GM19240 (cell line): ENCODE results near the gene ACER2.
A peak's percentile ranks its signal among the peaks of the same experiment; 100 is the strongest.
"Not testable (repeated sequence)": the region's sequence is repeated elsewhere in the genome, so short reads cannot be mapped to it uniquely, and the experiment has no call there.

Experiments used
- DNase-seq: peaks from one replicate; pipeline ENCODE4 v3.0.0; 2011; ENCODE audit warnings: low spot score; ENCODE audit not compliant: insufficient read length

The ACER2 gene

GRCh38 chr9:19408693-19409400 is at the start of gene ACER2:
Gene ACER2 (plus strand): TSS chr9:19409009. CDS start chr9:19409085, 76 bp downstream.
- DNase-seq, result peak; percentile 72

GRCh38 chr9:19369107-19369506 is 39.7 kb upstream of the ACER2 start:
- DNase-seq, result no peak

DNA sequence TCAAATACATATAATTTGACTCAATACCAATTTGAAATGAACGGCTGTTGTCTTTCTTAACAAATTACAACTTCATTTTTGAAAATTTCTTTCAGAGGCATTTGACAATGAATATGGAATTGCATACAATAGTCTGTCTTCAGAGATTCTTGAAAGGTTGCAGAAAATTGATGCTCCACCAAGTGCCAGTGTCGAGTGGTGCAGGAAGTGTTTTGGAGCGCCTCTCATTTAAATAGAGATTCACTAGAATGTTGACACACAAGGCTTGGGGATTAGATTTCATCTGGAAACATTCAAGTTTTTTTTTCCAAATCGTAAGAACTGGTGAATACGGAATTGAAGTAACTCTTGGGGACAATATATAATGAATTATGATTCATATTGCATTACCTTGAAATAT is 36.9 kb upstream of the ACER2 start:
- DNase-seq, result no peak

DNA sequence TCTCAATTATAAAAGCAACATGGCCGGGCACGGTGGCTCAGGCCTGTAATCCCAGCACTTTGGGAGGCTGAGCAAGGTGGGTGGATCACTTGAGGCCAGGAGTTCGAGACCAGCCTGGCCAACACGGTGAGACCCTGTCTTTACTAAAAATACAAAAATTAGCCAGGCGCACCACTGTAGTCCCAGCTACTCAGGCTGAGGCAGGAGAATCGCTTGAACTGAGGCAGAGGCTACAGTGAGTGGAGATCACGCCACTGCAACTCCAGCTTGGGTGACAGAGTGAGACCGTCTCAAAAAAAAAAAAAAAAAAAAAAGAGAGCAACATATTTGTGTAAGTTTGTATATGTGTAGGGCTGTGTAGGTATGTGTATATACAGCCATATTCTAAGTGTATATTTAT is 36.2 kb upstream of the ACER2 start:
- DNase-seq, result no peak

DNA sequence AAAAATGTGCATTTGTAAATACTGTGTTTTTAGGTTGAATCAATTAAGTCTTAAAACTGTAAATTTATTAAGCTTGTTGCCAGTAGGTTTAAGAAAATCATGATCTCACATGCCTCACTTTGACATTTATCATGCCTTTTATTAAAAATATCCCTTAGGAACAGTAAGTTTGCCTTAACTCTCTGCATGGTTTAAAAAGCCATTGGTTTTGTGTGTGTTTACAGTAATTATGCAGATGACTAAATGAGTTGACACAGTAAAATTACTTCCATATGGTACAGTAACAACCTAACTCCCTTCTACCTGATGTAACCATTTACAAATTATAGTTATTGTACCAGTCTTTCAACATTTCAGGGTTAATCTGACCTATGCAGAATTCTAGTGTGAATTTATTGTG is 35.3 kb upstream of the ACER2 start:
- no peak for DNase-seq

DNA sequence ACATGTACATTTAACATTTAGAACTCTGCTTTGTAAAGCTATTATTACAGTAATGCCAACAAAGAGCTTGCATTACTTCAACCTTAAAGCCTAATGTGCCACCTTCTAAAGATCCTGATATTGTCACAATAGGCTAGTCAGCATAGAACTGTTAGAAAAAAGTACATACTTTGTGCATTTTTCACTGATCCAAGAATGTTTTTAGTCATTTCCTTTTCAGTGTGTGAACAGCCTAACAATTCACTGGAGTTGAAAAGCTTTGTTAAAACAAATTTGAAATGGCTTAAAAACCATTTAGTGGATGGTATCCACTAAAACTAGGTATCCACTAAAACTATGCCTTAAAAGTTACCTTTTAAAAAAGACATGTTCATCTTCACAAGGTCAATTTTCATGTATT is 33.3 kb upstream of the ACER2 start:
- DNase-seq, result no peak

GRCh38 chr9:19376931-19377330 is 31.9 kb upstream of the ACER2 start:
- DNase-seq, result no peak

GRCh38 chr9:19378164-19378563 is 30.6 kb upstream of the ACER2 start:
- no peak for DNase-seq

- DNase-seq, result no peak
Measured at GRCh38 chr9:19378647-19379046, 30.2 kb upstream of the ACER2 start.

DNA sequence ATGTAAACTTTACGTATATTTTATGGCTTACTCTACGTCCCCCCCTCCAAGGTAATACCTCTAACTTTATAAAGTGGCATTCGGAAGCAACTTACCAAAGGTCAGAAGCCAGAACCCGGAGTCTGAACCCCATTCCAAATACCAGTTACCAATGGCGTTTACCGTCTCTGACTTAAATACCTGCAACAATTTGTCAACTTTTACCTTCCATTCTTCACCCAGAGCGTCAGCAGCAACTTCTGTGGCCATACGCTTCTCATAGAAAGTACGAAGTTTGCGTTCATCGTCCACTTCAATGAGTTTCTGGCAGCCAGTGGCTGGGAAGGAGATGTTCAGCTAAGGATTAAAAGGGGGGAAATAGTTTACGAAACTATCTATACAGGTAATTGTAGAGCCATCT is 29.5 kb upstream of the ACER2 start:
- no peak for DNase-seq

DNA sequence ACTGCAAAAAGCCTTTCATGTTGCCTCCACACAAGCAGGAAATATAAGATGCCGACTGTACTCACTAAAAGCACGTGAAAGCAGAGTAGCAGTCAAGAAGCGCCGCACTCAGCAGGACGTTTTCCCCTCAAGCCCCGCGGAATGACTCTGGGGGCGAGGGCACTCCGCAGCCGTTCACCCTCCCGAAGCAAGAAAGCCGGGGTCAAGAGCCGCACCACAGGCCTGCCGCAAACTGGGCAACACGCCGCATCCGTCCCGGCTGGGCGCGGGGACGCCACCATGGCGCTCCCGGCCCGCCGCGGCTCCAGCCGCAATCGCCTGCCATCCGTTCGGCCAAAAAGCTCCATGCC is 29.1 kb upstream of the ACER2 start:
- no peak for DNase-seq

GRCh38 chr9:19380826-19381075 is 28.1 kb upstream of the ACER2 start:
- DNase-seq, result no peak

GRCh38 chr9:19381656-19382055 is 27.2 kb upstream of the ACER2 start:
- no peak for DNase-seq

GRCh38 chr9:19385212-19385611 is 23.6 kb upstream of the ACER2 start:
- DNase-seq, result not testable (repeated sequence)

- no peak for DNase-seq
Measured at GRCh38 chr9:19385786-19386501, 22.9 kb upstream of the ACER2 start.

DNA sequence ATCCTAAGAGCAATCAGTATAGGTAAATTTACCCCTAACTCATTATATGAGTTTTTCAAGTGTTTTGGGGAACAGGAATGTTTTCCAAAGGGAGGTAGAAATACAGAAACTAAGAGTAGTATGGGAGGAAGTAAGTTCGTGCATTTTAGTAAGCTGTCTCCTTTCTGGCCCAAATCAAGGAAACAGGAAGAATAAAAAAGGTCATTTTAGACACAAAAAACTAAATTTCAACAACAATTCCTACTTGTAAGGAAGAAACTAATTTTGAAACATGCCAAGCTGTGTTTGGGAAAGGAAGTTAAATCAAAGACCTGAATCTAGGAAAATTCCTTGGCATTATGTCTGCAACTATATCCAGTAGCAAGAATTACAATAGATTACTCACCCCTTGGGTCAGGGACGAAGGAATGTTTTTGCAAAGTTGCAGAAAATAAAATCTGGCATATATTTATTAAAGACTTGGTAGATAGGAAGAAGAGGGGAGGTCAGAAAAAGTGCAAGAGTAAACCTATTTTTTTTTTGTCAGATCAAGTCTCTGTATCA is 22.2 kb upstream of the ACER2 start:
- no peak for DNase-seq

DNA sequence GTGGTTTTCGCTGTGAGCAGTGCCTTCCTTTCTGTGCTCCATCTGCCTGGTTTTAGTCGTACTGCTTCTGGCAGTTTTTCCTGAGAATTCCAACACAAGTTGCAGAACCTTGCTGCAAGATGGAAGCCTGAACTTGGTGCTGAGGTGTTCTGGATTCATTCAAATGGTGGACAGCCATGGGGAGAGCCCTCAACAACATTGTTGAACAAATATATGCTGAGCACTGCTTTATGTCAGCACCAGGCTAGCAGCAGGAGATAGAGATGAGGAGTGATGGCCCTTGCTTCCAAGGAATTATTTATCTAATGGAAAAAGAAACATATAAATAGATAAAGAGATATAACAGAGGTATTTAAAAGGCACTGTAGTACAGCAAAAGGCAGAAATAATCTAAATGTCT is 21.5 kb upstream of the ACER2 start:
- no peak for DNase-seq

DNA sequence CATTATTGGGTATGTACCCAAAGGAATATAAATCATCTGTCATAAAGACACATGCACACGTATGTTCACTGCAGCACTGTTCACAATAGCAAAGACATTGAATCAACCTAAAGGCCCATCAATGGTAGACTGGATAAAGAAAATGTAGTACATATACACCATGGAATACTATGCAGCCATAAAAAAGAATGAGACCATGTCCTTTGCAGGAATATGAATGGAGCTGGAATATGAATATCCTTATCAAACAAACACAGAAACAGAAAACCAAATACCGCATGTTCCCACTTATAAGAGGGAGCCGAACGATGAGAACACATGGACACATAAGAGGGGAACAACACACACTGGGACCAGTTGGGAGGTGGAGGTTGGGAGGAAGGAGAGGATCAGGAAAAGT is 19.3 kb upstream of the ACER2 start:
- not testable (repeated sequence) for DNase-seq

DNA sequence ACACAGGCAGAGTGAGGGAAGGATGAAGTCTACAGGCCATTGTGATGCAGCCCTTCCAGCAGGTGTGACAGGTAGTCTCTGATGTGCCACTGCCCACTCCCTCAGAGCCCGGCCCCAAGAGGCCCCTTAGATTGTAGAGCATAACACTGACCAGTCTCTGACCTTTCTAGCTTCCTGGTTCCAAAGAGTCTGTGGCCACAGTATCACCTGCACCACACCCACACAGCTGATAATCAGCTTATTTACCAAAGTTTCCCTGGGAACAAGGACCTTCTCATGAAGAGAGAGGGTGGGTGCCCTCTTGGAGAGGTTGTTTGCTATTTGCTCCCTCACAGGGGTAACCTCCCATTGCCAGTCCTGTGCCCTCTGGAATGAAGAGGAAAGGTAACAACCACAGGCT is 11.0 kb upstream of the ACER2 start:
- DNase-seq, result no peak

GRCh38 chr9:19403231-19403630 is 5.6 kb upstream of the ACER2 start:
- not testable (repeated sequence) for DNase-seq

GRCh38 chr9:19404283-19405075 is 4.3 kb upstream of the ACER2 start:
- DNase-seq, result no peak

- DNase-seq, result no peak
Measured at GRCh38 chr9:19405771-19406170, 3.0 kb upstream of the ACER2 start.
